CD8-positive, alpha-beta memory T cell (primary cell): ENCODE data around the gene GSTM4. TPM values are rescaled to one million over a fixed set of nuclear protein-coding genes. Genes with fewer than 3 reads are reported as not detected.
A peak's percentile ranks its signal among the peaks of the same experiment; 100 is the strongest.
"Not testable (repeated sequence)": the region's sequence is repeated elsewhere in the genome, so short reads cannot be mapped to it uniquely, and the experiment has no call there.

Experiments used
- CTCF ChIA-PET: fragments of 350-600 bp; sonication (Branson Sonifier 250); formaldehyde crosslinking; loops from one replicate; lab custom pipeline; 2021; ENCODE audit warnings: antibody characterized with exemption; lab: Charles Lee
- POLR2A ChIA-PET: fragments of 350-600 bp; sonication (Branson Sonifier 250); formaldehyde crosslinking; loops from one replicate; lab custom pipeline; 2021; ENCODE audit warnings: antibody characterized with exemption; lab: Charles Lee
- DNase-seq, 5 donors: peaks; one replicate each; pipeline versions ENCODE4 v3.0.0 to v3.0.0-alpha.2; 2020 to 2022; ENCODE audit warnings: mixed read lengths in 1 of 5
- H3K27ac ChIP-seq: one replicate; pipeline ENCODE4 v1.7.0; 2013; ENCODE audit warnings: low read depth, mild to moderate bottlenecking, low read length, moderate library complexity
- H3K27me3 ChIP-seq: 2 replicates; pipeline ENCODE4 v1.7.0; 2013; ENCODE audit warnings: low read length, mild to moderate bottlenecking; ENCODE audit not compliant: insufficient read depth, poor library complexity, severe bottlenecking
- H3K36me3 ChIP-seq: 2 replicates; pipeline ENCODE4 v1.7.0; 2013; ENCODE audit warnings: mild to moderate bottlenecking, low read length, moderate library complexity; ENCODE audit not compliant: insufficient read depth
- H3K4me1 ChIP-seq: 2 replicates; pipeline ENCODE4 v1.7.0; 2013; ENCODE audit warnings: mild to moderate bottlenecking, low read length, moderate library complexity; ENCODE audit not compliant: insufficient read depth
- H3K4me3 ChIP-seq: 2 replicates; pipeline ENCODE4 v1.7.0; 2013; ENCODE audit warnings: mild to moderate bottlenecking, low read length
- H3K9me3 ChIP-seq: 2 replicates; pipeline ENCODE4 v1.7.0; 2013; ENCODE audit warnings: mild to moderate bottlenecking, low read length
- H3K27ac Mint-ChIP-seq, 8 donors: one replicate each; pipeline ENCODE4 v1.8.0; 2020 to 2021; ENCODE audit warnings: mixed read lengths in 8 of 8, mild to moderate bottlenecking in 6 of 8, inconsistent platforms in 3 of 8, moderate library complexity in 3 of 8
- H3K27me3 Mint-ChIP-seq, 2 donors: one replicate each; pipeline ENCODE4 v1.8.0; 2020 to 2021; ENCODE audit warnings: mixed read lengths in 2 of 2, mild to moderate bottlenecking in 1 of 2, moderate library complexity in 1 of 2
- H3K36me3 Mint-ChIP-seq, 3 donors: one replicate each; pipeline ENCODE4 v1.8.0; 2020 to 2021; ENCODE audit warnings: mixed read lengths in 3 of 3, inconsistent platforms in 1 of 3, mild to moderate bottlenecking in 1 of 3
- H3K4me1 Mint-ChIP-seq, 3 donors: one replicate each; pipeline ENCODE4 v1.8.0; 2020 to 2021; ENCODE audit warnings: mixed read lengths in 3 of 3, inconsistent platforms in 1 of 3, mild to moderate bottlenecking in 1 of 3
- H3K4me3 Mint-ChIP-seq, 7 donors: one replicate each; pipeline ENCODE4 v1.8.0; 2020 to 2021; ENCODE audit warnings: mixed read lengths in 7 of 7, mild to moderate bottlenecking in 6 of 7, moderate library complexity in 4 of 7, inconsistent platforms in 2 of 7
- H3K9me3 Mint-ChIP-seq, 5 donors: one replicate each; pipeline ENCODE4 v1.8.0; 2020 to 2022; ENCODE audit warnings: mixed read lengths in 5 of 5, mild to moderate bottlenecking in 3 of 5, moderate library complexity in 2 of 5, inconsistent platforms in 1 of 5
- polyA plus RNA-seq: library from polyadenylated mRNA; unstranded; fragments of 300-500 nt; fragmentation: Illumina TruSeq; gene quantifications from one replicate; pipeline ENCODE4 v1.2.3, GENCODE V29; 2021
- total RNA-seq, 2 experiments: library from RNA; stranded (reverse); gene quantifications; one replicate each; pipeline ENCODE4 v1.2.3, GENCODE V29; 2021

GSTM4 gene
- total and polyA plus RNA-seq, 3 experiments from 2014 or later = 1.6 to 4.4 (median 2.7) TPM

- no peak overlapping the region for H3K4me3 ChIP-seq
- H3K36me3 ChIP-seq = no peaks in the 10 kb centered on the region
- no peaks in the 10 kb centered on the region for H3K9me3 Mint-ChIP-seq
- H3K4me1 ChIP-seq = no peaks in the 10 kb centered on the region
- H3K4me1 Mint-ChIP-seq = peaks cover 0 to 4% (median 3%) of the 10 kb centered on the region in 3 donors
- peaks cover 0 to 6% of the 10 kb centered on the region in 2 donors for H3K27me3 Mint-ChIP-seq
- H3K4me3 Mint-ChIP-seq = peak overlapping the region in 1 of 7 donors; percentile 52
- peak overlapping the region in 1 of 8 donors; percentile 14 for H3K27ac Mint-ChIP-seq
- DNase-seq = no peak
- H3K27ac ChIP-seq = no peak overlapping the region
- ChIA-PET CTCF (interaction anchor here (1.0 to 1.4 kb wide), 3 partner anchors 10 to 22 kb away, joined by 3 to 4 read pairs (median 4); no protein-coding TSS in a partner anchor), POLR2A (no interaction called here)
- no peaks in the 10 kb centered on the region for H3K27me3 ChIP-seq
- peaks cover 0 to 4% (median 0%) of the 10 kb centered on the region in 3 donors for H3K36me3 Mint-ChIP-seq
- no peaks in the 10 kb centered on the region for H3K9me3 ChIP-seq
Observed at GRCh38 chr1:109661391-109661790, 5.5 kb downstream of the GSTM4 start.

DNA sequence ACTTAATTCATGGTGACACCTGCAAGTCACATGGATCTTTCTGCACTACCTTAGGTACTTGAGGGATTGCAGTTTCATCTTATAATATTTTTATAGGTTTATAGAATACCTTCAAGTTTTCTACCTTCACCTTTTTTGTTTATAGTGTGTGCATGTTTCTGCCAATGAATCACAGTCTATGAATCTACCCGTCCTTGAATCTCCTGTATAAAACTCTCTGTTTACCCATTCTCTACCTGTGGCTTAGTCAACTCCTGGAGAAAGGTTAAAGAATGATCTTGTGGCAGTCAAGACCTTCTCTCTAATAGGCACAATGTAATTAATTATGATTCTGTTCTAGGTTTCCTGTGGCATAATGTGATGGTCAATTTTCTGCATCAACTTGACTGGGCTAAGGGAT, 8.8 kb downstream of the GSTM4 start:
- Histone ChIP-seq H3K27ac (no peak overlapping the region), H3K4me3 (no peak overlapping the region), H3K4me1 (peaks cover 4% of the 10 kb centered on the region), H3K36me3 (no peaks in the 10 kb centered on the region), H3K27me3 (no peaks in the 10 kb centered on the region), H3K9me3 (no peaks in the 10 kb centered on the region)
- Mint-ChIP-seq H3K27ac (no peak overlapping the region), H3K4me1 (peaks cover 10 to 18% (median 18%) of the 10 kb centered on the region in 3 donors), H3K36me3 (peaks cover 0 to 4% (median 0%) of the 10 kb centered on the region in 3 donors), H3K9me3 (no peaks in the 10 kb centered on the region), H3K27me3 (peaks cover 5 to 7% of the 10 kb centered on the region in 2 donors), H3K4me3 (peak overlapping the region in 1 of 7 donors; percentile 2)
- ChIA-PET POLR2A (no interaction called here), CTCF (no interaction called here)
- DNase-seq = no peak

GRCh38 chr1:109667452-109668122, 11.7 kb downstream of the GSTM4 start, which contains the start of gene GSTM2:
Gene GSTM2 (plus strand): TSS chr1:109668057. CDS start chr1:109668116, 59 bp downstream.
- ChIA-PET CTCF (interaction anchor here (1.7 kb wide), 1 partner anchor 28 kb away, joined by 3 read pairs; no protein-coding TSS in a partner anchor), POLR2A (no interaction called here)
- no peak within 1 kb of the TSS for H3K27ac ChIP-seq
- Mint-ChIP-seq H3K27ac (peak within 1 kb of the TSS in 4 of 8 donors; percentile 12 to 63 (median 39)), H3K4me1 (peaks cover 16 to 30% (median 25%) of the 10 kb centered on the region in 3 donors), H3K27me3 (peaks cover 7% of the 10 kb centered on the region in 2 donors), H3K4me3 (peak within 1 kb of the TSS; percentile 4 to 78 (median 64)), H3K36me3 (peaks cover 0 to 4% (median 0%) of the 10 kb centered on the region in 3 donors), H3K9me3 (no peaks in the 10 kb centered on the region)
- no peaks in the 10 kb centered on the region for H3K27me3 ChIP-seq
- peak; percentile 33 to 80 (median 38) for DNase-seq
- H3K36me3 ChIP-seq = no peaks in the 10 kb centered on the region
- no peaks in the 10 kb centered on the region for H3K9me3 ChIP-seq
- peak within 1 kb of the TSS; percentile 55 for H3K4me3 ChIP-seq
- H3K4me1 ChIP-seq = peaks cover 4% of the 10 kb centered on the region

GRCh38 chr1:109668123-109668775, 12.3 kb downstream of the GSTM4 start:
- ChIA-PET POLR2A (no interaction called here), CTCF (interaction anchor here (1.1 to 1.7 kb wide), 2 partner anchors 28 to 316 kb away, joined by 3 read pairs; partner anchors contain the start of gene AHCYL1)
- Histone ChIP-seq H3K9me3 (no peaks in the 10 kb centered on the region), H3K27me3 (no peaks in the 10 kb centered on the region), H3K27ac (no peak overlapping the region), H3K4me1 (peaks cover 4% of the 10 kb centered on the region), H3K4me3 (peak overlapping the region; percentile 41), H3K36me3 (no peaks in the 10 kb centered on the region)
- H3K4me3 Mint-ChIP-seq = peak overlapping the region; percentile 4 to 78 (median 64)
- H3K9me3 Mint-ChIP-seq = no peaks in the 10 kb centered on the region
- H3K36me3 Mint-ChIP-seq = peaks cover 0 to 4% (median 0%) of the 10 kb centered on the region in 3 donors
- no peak for DNase-seq
- peaks cover 7% of the 10 kb centered on the region in 2 donors for H3K27me3 Mint-ChIP-seq
- H3K4me1 Mint-ChIP-seq = peaks cover 16 to 30% (median 25%) of the 10 kb centered on the region in 3 donors
- no peak overlapping the region for H3K27ac Mint-ChIP-seq

GRCh38 chr1:109669246-109669948, 13.5 kb downstream of the GSTM4 start:
- peaks cover 16 to 30% (median 25%) of the 10 kb centered on the region in 3 donors for H3K4me1 Mint-ChIP-seq
- no peaks in the 10 kb centered on the region for H3K36me3 ChIP-seq
- H3K27ac ChIP-seq = no peak overlapping the region
- no peaks in the 10 kb centered on the region for H3K27me3 ChIP-seq
- no peaks in the 10 kb centered on the region for H3K9me3 ChIP-seq
- no peak overlapping the region for H3K4me3 ChIP-seq
- H3K27ac Mint-ChIP-seq = peak overlapping the region; percentile 30 to 89 (median 46)
- peaks cover 4% of the 10 kb centered on the region for H3K4me1 ChIP-seq
- DNase-seq = no peak
- no peaks in the 10 kb centered on the region for H3K9me3 Mint-ChIP-seq
- ChIA-PET CTCF (interaction anchor here (1.2 to 1.7 kb wide), 2 partner anchors 20 to 29 kb away, joined by 3 read pairs; no protein-coding TSS in a partner anchor), POLR2A (interaction anchor here (0.5 kb wide), 1 partner anchor 103 kb away, joined by 4 read pairs; no protein-coding TSS in a partner anchor)
- H3K36me3 Mint-ChIP-seq = peaks cover 0 to 4% (median 0%) of the 10 kb centered on the region in 3 donors
- peak overlapping the region; percentile 22 to 79 (median 63) for H3K4me3 Mint-ChIP-seq
- H3K27me3 Mint-ChIP-seq = peaks cover 7% of the 10 kb centered on the region in 2 donors

DNA sequence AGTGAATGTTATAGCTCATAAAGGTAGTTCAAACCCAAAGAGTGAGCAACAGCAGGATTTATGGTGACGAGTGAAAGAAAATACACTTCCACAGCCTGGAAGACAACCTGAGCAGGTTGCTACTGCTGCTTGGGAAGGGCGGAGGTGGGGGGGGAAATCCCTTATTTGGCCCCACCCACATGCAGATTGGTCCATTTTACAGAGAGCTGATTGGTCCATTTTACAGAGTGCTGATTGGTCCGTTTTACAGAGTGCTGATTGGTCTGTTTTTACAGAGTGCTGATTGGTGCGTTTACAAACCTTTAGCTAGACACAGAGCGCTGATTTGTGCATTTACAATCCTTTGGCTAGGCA, 14.0 kb downstream of the GSTM4 start:
- POLR2A ChIA-PET = interaction anchor here (0.5 kb wide), 1 partner anchor 102 kb away, joined by 4 read pairs; no protein-coding TSS in a partner anchor

GRCh38 chr1:109671067-109671466, 15.2 kb downstream of the GSTM4 start:
- Mint-ChIP-seq H3K4me3 (no peak overlapping the region), H3K27me3 (peaks cover 1 to 7% of the 10 kb centered on the region in 2 donors), H3K9me3 (no peaks in the 10 kb centered on the region), H3K36me3 (no peaks in the 10 kb centered on the region), H3K4me1 (peaks cover 16 to 30% (median 25%) of the 10 kb centered on the region in 3 donors), H3K27ac (peak overlapping the region in 1 of 8 donors; percentile 24)
- Histone ChIP-seq H3K27ac (no peak overlapping the region), H3K4me1 (peaks cover 4% of the 10 kb centered on the region), H3K9me3 (no peaks in the 10 kb centered on the region), H3K27me3 (no peaks in the 10 kb centered on the region), H3K4me3 (no peak overlapping the region), H3K36me3 (no peaks in the 10 kb centered on the region)
- CTCF ChIA-PET = interaction anchor here (0.9 to 1.6 kb wide), 5 partner anchors 10 to 105 kb away, joined by 3 to 5 read pairs (median 4); no protein-coding TSS in a partner anchor
- POLR2A ChIA-PET = interaction anchor here (0.6 kb wide), 1 partner anchor 149 kb away, joined by 4 read pairs; no protein-coding TSS in a partner anchor
- DNase-seq = no peak

More for the DNA sequence above, 14.0 kb downstream of the GSTM4 start:
- H3K9me3 ChIP-seq, H3K27me3 Mint-ChIP-seq, H3K36me3 Mint-ChIP-seq, H3K27me3 ChIP-seq, H3K4me3 ChIP-seq, H3K4me1 ChIP-seq, H3K9me3 Mint-ChIP-seq, H3K36me3 ChIP-seq, DNase-seq, H3K27ac ChIP-seq: not testable (repeated sequence)
- Mint-ChIP-seq H3K4me1 (peaks cover 16 to 30% (median 25%) of the 10 kb centered on the region in 3 donors), H3K27ac (peak overlapping the region in 7 of 8 donors; percentile 30 to 66 (median 54)), H3K4me3 (peak overlapping the region; percentile 22 to 79 (median 63))
- CTCF ChIA-PET = interaction anchor here (1.2 to 1.6 kb wide), 2 partner anchors 20 to 27 kb away, joined by 3 to 4 read pairs; no protein-coding TSS in a partner anchor
